ENCODE results near the gene SPON1.

DNA sequence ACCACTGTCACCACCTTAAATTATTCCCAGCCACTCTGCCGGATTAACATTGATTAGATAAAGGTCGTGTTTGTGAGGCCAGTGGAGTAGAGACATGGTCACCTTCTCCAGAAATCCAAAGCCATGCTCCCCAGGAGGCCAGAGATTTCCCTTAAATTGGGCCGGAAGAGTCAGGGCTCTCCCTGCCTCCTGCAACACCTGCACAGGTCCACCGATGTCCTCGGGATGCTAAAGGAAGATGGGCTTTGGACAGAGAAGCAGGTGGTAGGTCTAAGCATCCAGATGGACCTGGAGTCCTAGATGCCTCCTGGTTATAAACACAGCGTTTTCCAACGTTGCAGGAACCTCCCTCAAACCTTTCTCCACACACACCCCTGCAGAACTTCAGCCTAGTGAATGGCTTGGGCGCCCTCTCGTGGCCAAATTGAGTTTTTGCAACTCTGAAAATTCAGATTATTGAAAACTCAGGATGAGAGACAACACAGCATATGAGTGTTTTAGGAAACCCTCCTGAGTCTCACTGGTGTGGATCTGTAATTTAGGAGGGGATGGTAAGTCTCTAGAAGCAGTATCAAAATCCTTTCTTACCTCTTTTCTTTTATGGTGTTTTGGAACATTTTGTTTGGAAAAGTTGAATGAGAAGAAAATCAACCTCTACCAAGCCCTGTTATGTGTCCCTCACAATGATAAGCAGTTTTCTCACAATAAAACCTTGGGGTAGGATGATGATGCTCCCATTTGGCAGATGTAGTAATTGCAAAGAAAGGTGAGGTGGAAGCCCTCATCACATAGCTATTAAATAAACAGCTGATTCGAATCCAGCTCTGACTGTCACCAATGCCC lies 286.8 kb downstream of the SPON1 start:
- TF ChIP-seq FOXA1 (IDR thresholded peaks at IDR 0.05) (no peak), NFRKB (IDR thresholded peaks at IDR 0.05) (no peak), SP1 (IDR thresholded peaks at IDR 0.05) (no peak), BHLHE40 (IDR thresholded peaks at IDR 0.05; ENCODE audit: borderline replicate concordance) (no peak)
